Glomerular visceral epithelial cell (primary cell): Measurements from ENCODE around the gene TRAPPC10.
"Not testable (repeated sequence)": the region's sequence is repeated elsewhere in the genome, so short reads cannot be mapped to it uniquely, and the experiment has no call there.

Source experiments
- DNase-seq: peaks from one replicate; pipeline ENCODE4 v3.0.0-alpha.2; 2016; ENCODE audit errors: extremely low spot score

Gene TRAPPC10

GRCh38 chr21:44087426-44088400 lies 75.6 kb downstream of the TRAPPC10 start:
- DNase-seq: no peak

- DNase-seq: no peak
Observed at GRCh38 chr21:44088401-44088780, 76.3 kb downstream of the TRAPPC10 start.

GRCh38 chr21:44089001-44089911 lies 77.1 kb downstream of the TRAPPC10 start:
- DNase-seq: peak; percentile 21

GRCh38 chr21:44090325-44090724 lies 78.2 kb downstream of the TRAPPC10 start:
- no peak for DNase-seq

- no peak for DNase-seq
Observed at GRCh38 chr21:44092211-44092610, 80.1 kb downstream of the TRAPPC10 start.

GRCh38 chr21:44093761-44094160 lies 81.7 kb downstream of the TRAPPC10 start:
- DNase-seq: no peak

GRCh38 chr21:44094832-44095231 lies 82.7 kb downstream of the TRAPPC10 start:
- no peak for DNase-seq

- DNase-seq: not testable (repeated sequence)
Observed at GRCh38 chr21:44098507-44098906, 86.4 kb downstream of the TRAPPC10 start.

GRCh38 chr21:44098964-44099363 lies 86.9 kb downstream of the TRAPPC10 start:
- not testable (repeated sequence) for DNase-seq

- DNase-seq: not testable (repeated sequence)
Observed at GRCh38 chr21:44107026-44107501, 95.0 kb downstream of the TRAPPC10 start, which contains the start of gene PWP2. Gene PWP2 (plus strand): TSS chr21:44107399. CDS start chr21:44107417, 18 bp downstream.

GRCh38 chr21:44107589-44107988 lies 95.5 kb downstream of the TRAPPC10 start:
- DNase-seq: not testable (repeated sequence)

- not testable (repeated sequence) for DNase-seq
Observed at GRCh38 chr21:44113702-44114371, 101.7 kb downstream of the TRAPPC10 start.

GRCh38 chr21:44122131-44122530 lies 110.0 kb downstream of the TRAPPC10 start:
- DNase-seq: not testable (repeated sequence)

GRCh38 chr21:44127827-44128226 lies 115.7 kb downstream of the TRAPPC10 start:
- not testable (repeated sequence) for DNase-seq

GRCh38 chr21:44133715-44134057 lies 121.6 kb downstream of the TRAPPC10 start:
- DNase-seq: not testable (repeated sequence)

- DNase-seq: not testable (repeated sequence)
Observed at GRCh38 chr21:44134732-44135131, 122.6 kb downstream of the TRAPPC10 start.

- not testable (repeated sequence) for DNase-seq
Observed at GRCh38 chr21:44138039-44138438, 125.9 kb downstream of the TRAPPC10 start.

- DNase-seq: not testable (repeated sequence)
Observed at GRCh38 chr21:44139787-44140551, 127.9 kb downstream of the TRAPPC10 start.

- DNase-seq: not testable (repeated sequence)
Observed at GRCh38 chr21:44140552-44140932, 128.4 kb downstream of the TRAPPC10 start.

- DNase-seq: not testable (repeated sequence)
Observed at GRCh38 chr21:44142470-44142869, 130.4 kb downstream of the TRAPPC10 start.

GRCh38 chr21:44143380-44143779 lies 131.3 kb downstream of the TRAPPC10 start:
- not testable (repeated sequence) for DNase-seq
